NCI-H69 (cell line): Measurements from ENCODE around the gene PRDX6.
"Not testable (repeated sequence)": the region's sequence is repeated elsewhere in the genome, so short reads cannot be mapped to it uniquely, and the experiment has no call there.

Experiments used
- DNase-seq: peaks from one replicate; lab custom pipeline; 2025; lab: John Stamatoyannopoulos, UW

PRDX6 gene

GRCh38 chr1:173469656-173470055, 7.5 kb upstream of the PRDX6 start:
- DNase-seq: no peak

- DNase-seq: no peak
These were observed 6.5 kb upstream of the PRDX6 start for GRCh38 chr1:173470608-173471007.

GRCh38 chr1:173473599-173474011, 3.5 kb upstream of the PRDX6 start:
- no peak for DNase-seq

GRCh38 chr1:173474097-173474779, 2.9 kb upstream of the PRDX6 start:
- DNase-seq: peak; percentile 27

- not testable (repeated sequence) for DNase-seq
These were observed 2.2 kb upstream of the PRDX6 start for GRCh38 chr1:173474780-173475421.

- peak; percentile 86 for DNase-seq
These were observed 1.5 kb upstream of the PRDX6 start for GRCh38 chr1:173475564-173476196.

GRCh38 chr1:173476197-173476664, 904 bp upstream of the PRDX6 start:
- DNase-seq: peak; percentile 67

- peak; percentile 98 for DNase-seq
These were observed 360 bp upstream of the PRDX6 start for GRCh38 chr1:173476665-173477285.

- no peak for DNase-seq
These were observed 1.0 kb downstream of the PRDX6 start for GRCh38 chr1:173478094-173478674.

- DNase-seq: no peak
These were observed 2.5 kb downstream of the PRDX6 start for GRCh38 chr1:173479649-173480048.

GRCh38 chr1:173481195-173481772, 4.1 kb downstream of the PRDX6 start:
- DNase-seq: no peak

- DNase-seq: no peak
These were observed 5.5 kb downstream of the PRDX6 start for GRCh38 chr1:173482683-173483082.

GRCh38 chr1:173484276-173484675, 7.1 kb downstream of the PRDX6 start:
- DNase-seq: no peak

- DNase-seq: no peak
These were observed 8.3 kb downstream of the PRDX6 start for GRCh38 chr1:173485401-173485800.

- DNase-seq: no peak
These were observed 10.9 kb downstream of the PRDX6 start for GRCh38 chr1:173488001-173488400.

GRCh38 chr1:173489149-173489600, 12.0 kb downstream of the PRDX6 start:
- no peak for DNase-seq

GRCh38 chr1:173489929-173490328, 12.8 kb downstream of the PRDX6 start:
- no peak for DNase-seq

- no peak for DNase-seq
These were observed 14.4 kb downstream of the PRDX6 start for GRCh38 chr1:173491508-173491907.

GRCh38 chr1:173493125-173493524, 16.0 kb downstream of the PRDX6 start:
- not testable (repeated sequence) for DNase-seq

- no peak for DNase-seq
These were observed 18.6 kb downstream of the PRDX6 start for GRCh38 chr1:173495609-173496267.

GRCh38 chr1:173496757-173497320, 19.7 kb downstream of the PRDX6 start:
- no peak for DNase-seq
